GM18870 (cell line): ENCODE results near the gene SLC22A5.
"Not testable (repeated sequence)": the region's sequence is repeated elsewhere in the genome, so short reads cannot be mapped to it uniquely, and the experiment has no call there.

Experiments used
- ATAC-seq: cut with Tn5 transposase; IDR thresholded peaks from one replicate; pipeline ENCODE4 v1.9.1; 2021; ENCODE audit warnings: moderate library complexity; ENCODE audit not compliant: unreplicated experiment

Gene SLC22A5

GRCh38 chr5:132410451-132411303 is 41.2 kb downstream of the SLC22A5 start:
- peak; percentile 42 for ATAC-seq

GRCh38 chr5:132411304-132412013 is 41.9 kb downstream of the SLC22A5 start:
- peak; percentile 4 for ATAC-seq

- ATAC-seq = no peak
These were observed 44.1 kb downstream of the SLC22A5 start for GRCh38 chr5:132413567-132413966.

- ATAC-seq = no peak
These were observed 45.3 kb downstream of the SLC22A5 start for GRCh38 chr5:132414634-132415378.

GRCh38 chr5:132415516-132415915 is 46.0 kb downstream of the SLC22A5 start:
- not testable (repeated sequence) for ATAC-seq

- ATAC-seq = no peak
These were observed 46.9 kb downstream of the SLC22A5 start for GRCh38 chr5:132416306-132417009.

- ATAC-seq = no peak
These were observed 47.5 kb downstream of the SLC22A5 start for GRCh38 chr5:132417010-132417439.

- ATAC-seq = no peak
These were observed 48.0 kb downstream of the SLC22A5 start for GRCh38 chr5:132417461-132417860.

GRCh38 chr5:132417889-132418485 is 48.5 kb downstream of the SLC22A5 start:
- ATAC-seq = no peak

GRCh38 chr5:132418881-132419280 is 49.4 kb downstream of the SLC22A5 start:
- no peak for ATAC-seq

- no peak for ATAC-seq
These were observed 50.3 kb downstream of the SLC22A5 start for GRCh38 chr5:132419502-132420468.

- ATAC-seq = peak; percentile 34
These were observed 51.3 kb downstream of the SLC22A5 start for GRCh38 chr5:132420706-132421272.

- no peak for ATAC-seq
These were observed 52.0 kb downstream of the SLC22A5 start for GRCh38 chr5:132421462-132421861.

- ATAC-seq = no peak
These were observed 53.4 kb downstream of the SLC22A5 start for GRCh38 chr5:132422720-132423437.

- no peak for ATAC-seq
These were observed 54.0 kb downstream of the SLC22A5 start for GRCh38 chr5:132423438-132423898.

GRCh38 chr5:132424167-132424880 is 54.8 kb downstream of the SLC22A5 start:
- ATAC-seq = no peak
